Measurements from ENCODE around the gene ZDHHC5.
"Not testable (repeated sequence)": the region's sequence is repeated elsewhere in the genome, so short reads cannot be mapped to it uniquely, and the experiment has no call there.

Gene ZDHHC5

GRCh38 chr11:57645689-57646085 is 22.2 kb upstream of the ZDHHC5 start:
- DNase-seq, result no peak

GRCh38 chr11:57646194-57646798 is 21.6 kb upstream of the ZDHHC5 start:
- no peak for DNase-seq

- no peak for DNase-seq
Observed at GRCh38 chr11:57646799-57647303, 21.1 kb upstream of the ZDHHC5 start.

- DNase-seq, result no peak
Observed at GRCh38 chr11:57647372-57647771, 20.5 kb upstream of the ZDHHC5 start.

- DNase-seq, result no peak
Observed at GRCh38 chr11:57647960-57648800, 19.7 kb upstream of the ZDHHC5 start.

- DNase-seq, result no peak
Observed at GRCh38 chr11:57648801-57649735, 18.8 kb upstream of the ZDHHC5 start.

- peak; percentile 44 to 72 for DNase-seq
Observed at GRCh38 chr11:57649826-57650738, 17.8 kb upstream of the ZDHHC5 start, which contains the start of gene YPEL4. YPEL4 (minus strand) TSS chr11:57649912; CDS start chr11:57647107, 2,805 bp downstream.

- no peak for DNase-seq
Observed at GRCh38 chr11:57650739-57651090, 17.2 kb upstream of the ZDHHC5 start.

- no peak for DNase-seq
Observed at GRCh38 chr11:57651408-57651807, 16.5 kb upstream of the ZDHHC5 start.

- DNase-seq, result not testable (repeated sequence)
Observed at GRCh38 chr11:57652230-57652629, 15.7 kb upstream of the ZDHHC5 start.

GRCh38 chr11:57652662-57653061 is 15.3 kb upstream of the ZDHHC5 start:
- no peak for DNase-seq

GRCh38 chr11:57653163-57653562 is 14.8 kb upstream of the ZDHHC5 start:
- no peak for DNase-seq

- DNase-seq, result no peak
Observed at GRCh38 chr11:57656885-57657193, 11.1 kb upstream of the ZDHHC5 start.

GRCh38 chr11:57657194-57658022 is 10.5 kb upstream of the ZDHHC5 start, which contains the start of gene CLP1:
CLP1 (plus strand) TSS chr11:57657762; CDS start chr11:57659477, 1,715 bp downstream.
- DNase-seq, result peak; percentile 96 to 99

- no peak for DNase-seq
Observed at GRCh38 chr11:57658023-57658361, 9.9 kb upstream of the ZDHHC5 start.

- DNase-seq, result no peak
Observed at GRCh38 chr11:57659669-57660068, 8.2 kb upstream of the ZDHHC5 start.

GRCh38 chr11:57662893-57663292 is 5.0 kb upstream of the ZDHHC5 start:
- DNase-seq, result no peak

GRCh38 chr11:57663975-57664374 is 3.9 kb upstream of the ZDHHC5 start:
- DNase-seq, result no peak

- peak; percentile 82 to 96 for DNase-seq
Observed at GRCh38 chr11:57667117-57667735, 688 bp upstream of the ZDHHC5 start.

- DNase-seq, result peak in 1 of 2 experiments; percentile 27
Observed at GRCh38 chr11:57668434-57668782, 494 bp downstream of the ZDHHC5 start.

- no peak for DNase-seq
Observed at GRCh38 chr11:57674251-57674650, 6.3 kb downstream of the ZDHHC5 start.
